HCT116 (cell line): ENCODE data around the gene CACNA1E. TPM values are rescaled to one million over a fixed set of nuclear protein-coding genes. Genes with fewer than 3 reads are reported as not detected.

Experiments
- ATAC-seq: fragments of 200-7000 bp; cut with Tn5 transposase; 2 replicates; pipeline ENCODE4 v1.9.1; 2020; ENCODE audit warnings: mild to moderate bottlenecking, moderate library complexity
- BruUV-seq: library from RNA; stranded (reverse); fragments of 400-500 nt; replicated peaks from 2 replicates; lab custom pipeline; 2021; lab: Mats Ljungman, UMichigan
- CTCF ChIA-PET: fragments of 300-600 bp; sonication (Branson Sonifier 250); formaldehyde crosslinking; loops from one replicate; lab custom pipeline; 2021; ENCODE audit warnings: antibody characterized with exemption; lab: Charles Lee
- POLR2A ChIA-PET: fragments of 300-600, 350-600 bp; sonication (Branson Sonifier 250); formaldehyde crosslinking; loops from one replicate; lab custom pipeline; 2021; ENCODE audit warnings: antibody characterized with exemption; lab: Charles Lee
- RAD21 ChIA-PET, 2 experiments: fragments of 300-600 bp; sonication (Branson Sonifier 250); formaldehyde crosslinking; loops; one replicate each; lab custom pipeline; 2023; ENCODE audit warnings: low total read pairs in 2 of 2; ENCODE audit not compliant: uncharacterized antibody in 2 of 2, unreplicated experiment in 2 of 2, low non-redundant PET in 1 of 2; lab: Charles Lee
- DNase-seq: peaks from one replicate; pipeline ENCODE4 v3.0.0-alpha.2; 2010; ENCODE audit warnings: low read depth, low spot score
- H2AFZ ChIP-seq: fragments of 200-600 bp; shearing (Covaris generic), sonication (generic); 2 replicates; pipeline ENCODE4 v1.6.1; 2017; ENCODE audit warnings: low read depth, mixed run types, mixed read lengths, antibody characterized with exemption, low read length; ENCODE audit not compliant: poor library complexity, severe bottlenecking
- H3K27ac ChIP-seq: 2 replicates; pipeline ENCODE4 v1.5.1; 2012; ENCODE audit warnings: low read depth, low read length
- H3K27me3 ChIP-seq: fragments of 200-600 bp; sonication (generic); 2 replicates; pipeline ENCODE4 v1.6.1; 2016; ENCODE audit warnings: mixed run types, low read length, mixed read lengths; ENCODE audit not compliant: insufficient read depth
- H3K36me3 ChIP-seq, 2 experiments: fragments of 200-500 bp in 1 of 2; fragments of 200-600 bp in 1 of 2; sonication (Bioruptor generic) in 1 of 2; sonication (generic) in 1 of 2; 2 replicates each; pipeline versions ENCODE4 v1.5.1 to v1.6.1; 2014 to 2016; ENCODE audit warnings: low read length in 2 of 2, inconsistent platforms in 1 of 2, mixed read lengths in 1 of 2, mixed run types in 1 of 2; ENCODE audit not compliant: insufficient read depth in 2 of 2, control insufficient read depth in 1 of 2
- H3K4me1 ChIP-seq, 2 experiments: fragments of 200-600 bp in 1 of 2; sonication (generic) in 1 of 2; 2 replicates each; pipeline versions ENCODE4 v1.5.1 to v1.6.1; 2012 to 2017; ENCODE audit warnings: low read length in 2 of 2, inconsistent platforms in 1 of 2, mild to moderate bottlenecking in 1 of 2, mixed read lengths in 1 of 2, mixed run types in 1 of 2, moderate library complexity in 1 of 2; ENCODE audit not compliant: insufficient read depth in 2 of 2, control insufficient read depth in 1 of 2
- H3K4me2 ChIP-seq: fragments of 200-600 bp; sonication (generic); 2 replicates; pipeline ENCODE4 v1.6.1; 2017; ENCODE audit warnings: mixed run types, low read length, mixed read lengths
- H3K4me3 ChIP-seq, 2 experiments: fragments of 200-600 bp in 1 of 2; sonication (generic) in 1 of 2; replicated peaks in 1 of 2; 2 replicates each; pipeline ENCODE4 v1.5.1; 2011 to 2016; ENCODE audit warnings: low read length in 2 of 2, control low read depth in 1 of 2, low read depth in 1 of 2, mild to moderate bottlenecking in 1 of 2, mixed read lengths in 1 of 2, mixed run types in 1 of 2
- H3K79me2 ChIP-seq: fragments of 200-600 bp; sonication (generic); 2 replicates; pipeline ENCODE4 v1.6.1; 2017; ENCODE audit warnings: mild to moderate bottlenecking, mixed run types, low read length, moderate library complexity, mixed read lengths; ENCODE audit not compliant: insufficient read depth
- H3K9ac ChIP-seq: fragments of 200-600 bp; sonication (generic); 2 replicates; pipeline ENCODE4 v1.6.1; 2016; ENCODE audit warnings: low read length, mixed read lengths
- H3K9me2 ChIP-seq: fragments of 200-600 bp; sonication (generic), shearing (Covaris generic); 2 replicates; pipeline ENCODE4 v1.6.1; 2017; ENCODE audit warnings: mixed run types, mild to moderate bottlenecking, moderate library complexity; ENCODE audit not compliant: insufficient read depth
- H3K9me3 ChIP-seq, 2 experiments: fragments of 200-500 bp in 1 of 2; fragments of 200-600 bp in 1 of 2; sonication (Bioruptor generic) in 1 of 2; sonication (generic) in 1 of 2; 2 replicates each; pipeline ENCODE4 v1.6.1; 2014 to 2017; ENCODE audit warnings: low read length in 2 of 2, mixed read lengths in 2 of 2, inconsistent platforms in 1 of 2, low read depth in 1 of 2, mild to moderate bottlenecking in 1 of 2, mixed run types in 1 of 2, moderate library complexity in 1 of 2; ENCODE audit not compliant: control insufficient read depth in 1 of 2, insufficient read depth in 1 of 2
- H4K20me1 ChIP-seq: fragments of 200-600 bp; sonication (generic), shearing (Covaris generic); 2 replicates; pipeline ENCODE4 v1.6.1; 2017; ENCODE audit warnings: mixed run types, mild to moderate bottlenecking, moderate library complexity; ENCODE audit not compliant: insufficient read depth
- EZH2 ChIP-seq: fragments of 200-600 bp; sonication (generic); IDR thresholded peaks from 2 replicates; pipeline ENCODE4 v1.6.1; 2017; ENCODE audit warnings: antibody characterized with exemption, mixed run types
- FOSL1 ChIP-seq: IDR thresholded peaks from 2 replicates; pipeline ENCODE4 v1.6.1; 2012; ENCODE audit warnings: low read depth
- POLR2AphosphoS5 ChIP-seq: IDR thresholded peaks from 2 replicates; pipeline ENCODE4 v1.6.1; 2011; ENCODE audit warnings: mild to moderate bottlenecking, low read depth, low read length, moderate library complexity
- RAD21 ChIP-seq: IDR thresholded peaks from 2 replicates; pipeline ENCODE4 v1.6.1; 2012; ENCODE audit warnings: low read depth, mild to moderate bottlenecking
- SIN3A ChIP-seq: IDR thresholded peaks from 2 replicates; pipeline ENCODE4 v1.6.1; 2012; ENCODE audit warnings: low read depth
- YY1 ChIP-seq: IDR thresholded peaks from 2 replicates; pipeline ENCODE4 v1.6.1; 2011; ENCODE audit warnings: low read length, low read depth, moderate library complexity, mild to moderate bottlenecking; ENCODE audit not compliant: insufficient replicate concordance; ENCODE audit errors: extremely low read depth
- ZBTB33 ChIP-seq: IDR thresholded peaks from 2 replicates; pipeline ENCODE4 v1.6.1; 2011; ENCODE audit warnings: mild to moderate bottlenecking, low read length, moderate library complexity; ENCODE audit not compliant: insufficient replicate concordance; ENCODE audit errors: extremely low read depth
- ZFX ChIP-seq: fragments of 450-650 bp; IDR thresholded peaks from 2 replicates; pipeline ENCODE4 v1.6.1; 2017
- ZNF274 ChIP-seq: fragments of 200-500 bp; sonication (Bioruptor generic); IDR thresholded peaks from 2 replicates; pipeline ENCODE4 v1.6.1; 2014; ENCODE audit warnings: mild to moderate bottlenecking, low read depth, low read length, inconsistent platforms
- intact Hi-C: fragments of 100-400 bp; cut with micrococcal nuclease; formaldehyde crosslinking; loops from 2 replicates; pipeline ENCODE4 v1.10.0; 2022
- total RNA-seq: library from RNA; stranded (reverse); gene quantifications from one replicate; pipeline ENCODE4 v1.2.1, GENCODE V29; 2021; ENCODE audit not compliant: unreplicated experiment
- TF ChIP-seq, protein P1 (sequence below), 3 experiments: fragments of 200-600 bp in 1 of 3; sonication (generic) in 1 of 3; IDR thresholded peaks in 2 of 3; conservative IDR thresholded peaks in 1 of 3; 2 replicates each; pipeline ENCODE4 v1.5.1; 2012 to 2017; ENCODE audit warnings: low read depth in 2 of 3, low read length in 2 of 3, antibody characterized with exemption in 1 of 3, borderline replicate concordance in 1 of 3, control low read depth in 1 of 3, mild to moderate bottlenecking in 1 of 3, mixed read lengths in 1 of 3, mixed run types in 1 of 3, moderate library complexity in 1 of 3; ENCODE audit not compliant: insufficient read depth in 1 of 3
- TF ChIP-seq, protein P2 (sequence below): IDR thresholded peaks from 2 replicates; pipeline ENCODE4 v1.6.1; 2012

Gene CACNA1E
- total RNA-seq, 1 experiment from 2014 or later, result 0.02 TPM

GRCh38 chr1:181675918-181676190, 192.5 kb downstream of the CACNA1E start:
- Histone ChIP-seq H4K20me1 (no peaks in the 10 kb centered on the region), H2AFZ (no peak overlapping the region)
- ATAC-seq, result no peak

GRCh38 chr1:181676269-181676668, 193.0 kb downstream of the CACNA1E start:
- ChIA-PET POLR2A (no interaction called here), CTCF (interaction anchor here (0.6 to 2.0 kb wide), 6 partner anchors 12 to 378 kb away, joined by 3 to 9 read pairs (median 4); no protein-coding TSS in a partner anchor), RAD21 (interaction anchor here in 1 of 2 experiments (1.0 kb wide), 1 partner anchor 197 kb away, joined by 3 read pairs; no protein-coding TSS in a partner anchor)
- Histone ChIP-seq H3K79me2 (no peaks in the 10 kb centered on the region), H3K4me3 (no peak overlapping the region), H3K9me3 (no peaks in the 10 kb centered on the region), H4K20me1 (no peaks in the 10 kb centered on the region), H3K9ac (no peak overlapping the region), H3K27me3 (peaks cover 29% of the 10 kb centered on the region; the same call in 1 of the 2 replicates), H2AFZ (no peak overlapping the region), H3K36me3 (no peaks in the 10 kb centered on the region), H3K9me2 (no peaks in the 10 kb centered on the region), H3K4me1 (no peaks in the 10 kb centered on the region), H3K27ac (no peak overlapping the region), H3K4me2 (no peak overlapping the region)
- no TSS peak for BruUV-seq
- peak; percentile 13 for DNase-seq
- intact Hi-C loops, result loop anchor here (1.0 to 10.0 kb wide), 3 partner anchors 197 to 481 kb away; no protein-coding TSS in a partner anchor
- ATAC-seq, result peak; percentile 87
- TF ChIP-seq, protein P1, sequence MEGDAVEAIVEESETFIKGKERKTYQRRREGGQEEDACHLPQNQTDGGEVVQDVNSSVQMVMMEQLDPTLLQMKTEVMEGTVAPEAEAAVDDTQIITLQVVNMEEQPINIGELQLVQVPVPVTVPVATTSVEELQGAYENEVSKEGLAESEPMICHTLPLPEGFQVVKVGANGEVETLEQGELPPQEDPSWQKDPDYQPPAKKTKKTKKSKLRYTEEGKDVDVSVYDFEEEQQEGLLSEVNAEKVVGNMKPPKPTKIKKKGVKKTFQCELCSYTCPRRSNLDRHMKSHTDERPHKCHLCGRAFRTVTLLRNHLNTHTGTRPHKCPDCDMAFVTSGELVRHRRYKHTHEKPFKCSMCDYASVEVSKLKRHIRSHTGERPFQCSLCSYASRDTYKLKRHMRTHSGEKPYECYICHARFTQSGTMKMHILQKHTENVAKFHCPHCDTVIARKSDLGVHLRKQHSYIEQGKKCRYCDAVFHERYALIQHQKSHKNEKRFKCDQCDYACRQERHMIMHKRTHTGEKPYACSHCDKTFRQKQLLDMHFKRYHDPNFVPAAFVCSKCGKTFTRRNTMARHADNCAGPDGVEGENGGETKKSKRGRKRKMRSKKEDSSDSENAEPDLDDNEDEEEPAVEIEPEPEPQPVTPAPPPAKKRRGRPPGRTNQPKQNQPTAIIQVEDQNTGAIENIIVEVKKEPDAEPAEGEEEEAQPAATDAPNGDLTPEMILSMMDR (IDR thresholded peaks at IDR 0.05 in 2 of 3, conservative IDR thresholded peaks at IDR 0.05 in 1 of 3; ENCODE audit: borderline replicate concordance in 1 of 3, insufficient read depth in 1 of 3, low read depth in 2 of 3, low read length in 2 of 3), result peak; percentile 20 to 54 (median 45); a peak in 4 of 6 replicates
- no peak for TF ChIP-seq SIN3A
- no peak for TF ChIP-seq ZNF274
- TF ChIP-seq, protein P2, sequence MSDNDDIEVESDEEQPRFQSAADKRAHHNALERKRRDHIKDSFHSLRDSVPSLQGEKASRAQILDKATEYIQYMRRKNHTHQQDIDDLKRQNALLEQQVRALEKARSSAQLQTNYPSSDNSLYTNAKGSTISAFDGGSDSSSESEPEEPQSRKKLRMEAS, result no peak
- TF ChIP-seq RAD21, result peak; percentile 60
- no peak for TF ChIP-seq POLR2AphosphoS5
- TF ChIP-seq ZFX, result no peak
- TF ChIP-seq FOSL1, result no peak

More at GRCh38 chr1:181675918-181676190, 192.5 kb downstream of the CACNA1E start:
- no peaks in the 10 kb centered on the region for H3K9me2 ChIP-seq
- no peaks in the 10 kb centered on the region for H3K9me3 ChIP-seq
- ChIA-PET POLR2A (no interaction called here), RAD21 (interaction anchor here in 1 of 2 experiments (1.0 kb wide), 1 partner anchor 197 kb away, joined by 3 read pairs; no protein-coding TSS in a partner anchor), CTCF (interaction anchor here (1.2 to 2.0 kb wide), 5 partner anchors 180 to 379 kb away, joined by 3 to 9 read pairs (median 5); no protein-coding TSS in a partner anchor)
- no peak for DNase-seq
- H3K79me2 ChIP-seq, result no peaks in the 10 kb centered on the region
- BruUV-seq, result no TSS peak
- H3K4me2 ChIP-seq, result no peak overlapping the region
- H3K27me3 ChIP-seq, result peaks cover 25% of the 10 kb centered on the region; the same call in 1 of the 2 replicates
- no peaks in the 10 kb centered on the region for H3K36me3 ChIP-seq
- intact Hi-C loops, result loop anchor here (1.0 to 10.0 kb wide), 3 partner anchors 197 to 481 kb away; no protein-coding TSS in a partner anchor
- TF ChIP-seq SIN3A (no peak), ZNF274 (no peak), EZH2 (no peak), ZBTB33 (no peak), POLR2AphosphoS5 (no peak), YY1 (no peak)
- no peaks in the 10 kb centered on the region for H3K4me1 ChIP-seq
- no peak overlapping the region for H3K4me3 ChIP-seq
- no peak overlapping the region for H3K27ac ChIP-seq
- no peak overlapping the region for H3K9ac ChIP-seq
